Stomach (tissue), 4 donors: ENCODE data around the gene PRKCE.

Experiments
- CTCF ChIP-seq, 7 experiments: fragments of 450-650 bp in 4 of 7; fragments of 200-600 bp in 3 of 7; sonication (generic) in 3 of 7; IDR thresholded peaks; one replicate each; pipeline ENCODE4 v1.5.1; 2016 to 2019; ENCODE audit warnings: antibody characterized with exemption in 7 of 7, control low read depth in 2 of 7, mild to moderate bottlenecking in 1 of 7
- POLR2A ChIP-seq, 4 donors: fragments of 450-650 bp; IDR thresholded peaks; one replicate each; pipeline ENCODE4 v1.6.1; 2016; ENCODE audit warnings: antibody characterized with exemption in 4 of 4, control low read depth in 2 of 4, mild to moderate bottlenecking in 1 of 4, moderate library complexity in 1 of 4
- POLR2AphosphoS5 ChIP-seq, 3 donors: sonication (generic); formaldehyde crosslinking; IDR thresholded peaks; one replicate each; pipeline ENCODE4 v1.6.1; 2016; ENCODE audit warnings: antibody characterized with exemption in 3 of 3

GRCh38 chr2:45988879-45989278 lies 337.4 kb downstream of the PRKCE start:
- TF ChIP-seq CTCF (IDR thresholded peaks at IDR 0.05) (no peak), POLR2AphosphoS5 (IDR thresholded peaks at IDR 0.05) (no peak), POLR2A (IDR thresholded peaks at IDR 0.05) (no peak)
